Stimulated activated CD4-positive, alpha-beta T cell treated with anti-CD3 and anti-CD28 coated beads, Interleukin-4, amount 100 ng/mL, for 4 hours (primary cell): ENCODE measurements around the gene CTTNBP2.

ENCODE experiments used
- DNase-seq, 2 experiments: peaks; one replicate each; pipeline ENCODE4 v3.0.0-alpha.2; 2020

CTTNBP2 gene

DNA sequence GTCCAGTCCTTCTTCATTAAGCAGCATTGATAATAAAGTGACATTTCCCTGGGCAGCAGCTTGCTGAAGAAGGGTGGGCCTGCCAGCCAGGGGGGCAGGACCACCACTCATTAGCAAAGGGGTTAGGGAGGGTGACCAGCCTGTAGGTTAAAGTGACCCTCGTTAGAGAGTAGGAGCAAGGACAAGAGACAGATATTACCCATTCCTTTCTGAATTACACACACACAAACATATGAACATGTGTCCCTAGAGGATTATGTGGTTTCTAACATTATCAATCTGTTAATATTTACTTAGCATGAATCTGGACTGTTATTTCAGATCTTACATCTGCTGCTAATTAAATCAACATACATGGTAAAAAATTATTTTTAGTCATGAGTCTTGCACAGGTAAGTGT is 88.9 kb downstream of the CTTNBP2 start:
- DNase-seq = no peak

DNA sequence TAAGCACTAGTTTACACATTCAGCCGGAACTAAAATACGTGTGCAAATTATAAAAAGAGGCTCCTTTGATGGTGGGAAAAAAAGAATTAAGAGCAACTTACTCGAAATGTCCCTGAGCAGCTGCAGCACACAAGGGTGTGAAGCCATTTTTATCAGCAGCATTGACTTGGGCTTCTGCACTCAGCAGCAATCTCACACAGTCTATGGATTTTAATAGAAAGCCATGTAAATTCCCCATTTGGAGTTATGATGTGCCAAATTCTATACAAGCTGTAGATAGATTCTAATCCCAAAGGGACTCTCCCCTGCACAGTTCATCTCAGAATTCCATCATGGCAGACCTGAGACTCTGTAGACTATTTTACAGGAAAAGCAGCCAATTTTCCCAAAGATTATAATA is 90.5 kb downstream of the CTTNBP2 start:
- no peak for DNase-seq

DNA sequence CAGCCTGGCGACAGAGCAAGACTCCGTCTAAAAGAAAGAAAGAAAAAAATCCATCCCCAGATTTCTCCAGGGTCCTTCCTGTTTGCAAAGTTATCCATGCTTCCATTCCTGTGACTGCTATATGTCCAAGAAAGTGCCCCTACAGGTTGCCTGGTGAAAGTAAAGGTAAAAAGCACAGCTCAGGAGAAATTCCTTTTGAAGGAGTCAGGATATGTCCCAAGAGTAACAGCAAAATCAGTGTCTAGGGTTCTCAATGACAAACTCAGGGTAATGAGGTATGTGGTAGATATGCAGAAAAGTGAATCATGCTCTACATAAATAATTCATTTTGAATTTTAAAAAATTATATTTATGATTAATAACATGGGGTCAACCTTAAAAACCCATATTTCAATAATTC is 91.5 kb downstream of the CTTNBP2 start:
- DNase-seq = no peak

DNA sequence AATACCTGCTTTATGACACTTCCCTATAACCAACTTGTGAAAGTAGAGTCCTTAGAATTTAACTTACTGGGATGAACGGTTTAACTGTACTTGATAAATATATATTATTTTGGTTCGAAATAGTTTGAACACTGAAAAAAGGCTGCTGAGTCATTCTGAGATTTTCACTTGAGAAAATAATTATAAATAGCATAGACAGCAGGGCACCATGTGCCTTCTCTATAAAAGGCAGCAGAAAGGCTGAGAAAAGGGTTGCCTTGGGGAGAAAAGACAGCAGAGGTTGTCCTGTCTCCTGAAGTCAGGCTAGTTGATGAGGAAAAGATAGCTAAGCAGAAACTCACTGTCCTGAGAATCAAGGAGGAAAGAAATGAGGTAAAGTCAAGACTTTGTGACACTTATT is 92.4 kb downstream of the CTTNBP2 start:
- no peak for DNase-seq

DNA sequence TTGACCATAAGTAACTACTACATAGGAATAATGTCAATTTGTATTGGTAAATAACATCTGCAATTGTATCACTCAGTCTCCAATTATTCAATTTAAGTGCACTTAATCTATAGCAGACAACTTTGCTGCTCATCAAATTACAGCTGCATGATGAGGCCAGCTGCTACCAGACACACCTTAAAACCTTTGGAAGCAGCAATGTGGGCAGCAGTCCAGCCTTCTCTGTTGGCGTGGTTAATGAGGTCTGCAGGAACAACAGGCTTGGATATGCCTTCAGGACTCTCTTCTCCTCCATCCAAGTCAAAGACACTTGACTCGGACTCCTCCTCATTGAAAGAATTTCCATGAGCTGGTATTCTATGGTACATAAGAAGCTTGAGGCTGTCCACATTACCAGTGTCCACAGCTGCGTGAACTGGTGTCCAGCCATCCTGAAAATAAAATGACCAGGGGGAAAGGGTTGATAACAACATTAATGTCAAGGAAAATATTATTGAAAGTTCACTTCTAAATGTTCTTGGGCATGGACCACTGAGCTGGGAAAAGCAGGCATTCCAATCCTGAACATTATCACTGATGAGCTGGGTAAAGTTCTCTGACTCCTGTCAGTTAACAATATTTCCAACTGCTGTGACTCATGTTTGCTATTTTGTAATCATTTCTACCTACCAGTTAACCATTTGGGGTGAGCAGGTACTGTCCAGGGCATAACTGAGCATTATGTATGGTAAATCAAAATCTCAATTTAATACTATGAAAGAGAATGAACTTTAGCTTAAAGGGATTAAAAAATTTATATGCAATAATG is 95.7 kb downstream of the CTTNBP2 start:
- no peak for DNase-seq

DNA sequence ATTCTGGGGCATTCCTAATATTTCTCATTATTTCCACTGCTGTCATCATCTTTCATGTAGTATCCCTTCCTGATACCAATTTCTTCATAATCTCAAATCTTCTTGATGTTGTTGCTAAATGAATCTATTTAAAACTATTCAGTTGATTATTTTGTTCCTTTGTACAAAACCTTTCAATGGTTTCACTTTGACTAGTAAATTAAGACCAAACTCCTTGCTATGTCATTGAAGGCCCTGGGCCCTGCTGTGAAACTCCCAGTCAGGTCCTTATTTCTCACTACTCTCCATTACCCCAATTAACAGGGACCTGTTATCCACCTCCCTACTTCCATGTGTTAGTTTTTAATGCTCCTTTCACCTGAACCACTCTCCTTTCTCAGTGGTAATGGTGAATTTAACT is 97.0 kb downstream of the CTTNBP2 start:
- DNase-seq = no peak

DNA sequence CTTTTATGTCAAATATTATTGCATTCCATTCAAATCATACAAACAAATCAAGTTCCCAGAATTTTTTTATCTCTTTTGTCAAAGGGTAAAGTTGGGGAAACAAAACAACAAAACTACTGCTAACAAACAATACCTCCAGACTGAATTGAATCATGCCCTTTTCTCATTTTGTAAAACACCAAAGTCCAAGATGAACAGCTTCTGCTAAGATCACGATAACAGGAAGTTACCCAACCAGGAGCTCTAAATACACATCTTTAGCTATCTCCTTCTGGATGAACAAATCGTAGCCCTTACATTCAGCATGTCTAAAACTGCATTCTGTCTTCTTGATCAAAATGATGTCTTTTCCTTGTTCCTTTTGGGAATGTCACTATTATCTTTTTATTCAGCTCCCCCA is 97.4 kb downstream of the CTTNBP2 start:
- DNase-seq = no peak

DNA sequence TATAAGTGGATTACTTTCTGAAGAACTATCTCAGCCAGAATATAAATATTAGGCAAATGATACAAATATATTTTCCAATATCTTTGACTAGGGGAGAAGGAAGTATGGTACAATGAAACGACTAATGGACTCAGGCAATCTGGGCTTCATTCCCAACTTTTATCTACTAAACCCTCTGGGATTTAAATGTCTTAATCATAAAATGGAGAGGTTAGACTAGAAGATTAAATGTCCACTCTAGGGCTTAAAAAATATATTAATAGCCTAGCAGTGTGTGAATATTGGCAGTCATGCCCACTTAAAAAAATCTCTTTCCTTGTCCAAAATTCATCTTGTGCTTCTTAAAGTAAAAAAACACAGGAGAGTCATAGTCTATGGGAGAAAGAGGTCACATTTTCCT is 98.3 kb downstream of the CTTNBP2 start:
- DNase-seq = no peak

DNA sequence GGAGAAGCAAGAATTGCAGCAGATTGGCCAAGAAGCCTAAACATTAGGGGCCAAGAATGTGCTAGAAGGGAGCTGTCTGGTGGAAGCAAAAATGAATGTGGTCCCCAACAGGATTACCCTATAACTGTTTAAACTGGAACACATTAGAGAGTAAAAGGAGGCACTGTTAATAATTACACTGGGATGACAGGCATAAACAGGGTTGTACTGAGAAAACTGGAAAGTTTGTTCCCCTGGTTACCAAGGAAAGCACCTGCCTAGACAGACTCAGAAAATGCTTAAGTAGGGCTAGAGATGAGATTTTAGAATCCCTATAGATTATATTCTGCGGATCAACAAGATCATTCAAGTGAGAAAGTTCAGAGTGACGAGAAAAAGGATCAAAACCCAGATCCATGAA is 100.8 kb downstream of the CTTNBP2 start:
- no peak for DNase-seq

DNA sequence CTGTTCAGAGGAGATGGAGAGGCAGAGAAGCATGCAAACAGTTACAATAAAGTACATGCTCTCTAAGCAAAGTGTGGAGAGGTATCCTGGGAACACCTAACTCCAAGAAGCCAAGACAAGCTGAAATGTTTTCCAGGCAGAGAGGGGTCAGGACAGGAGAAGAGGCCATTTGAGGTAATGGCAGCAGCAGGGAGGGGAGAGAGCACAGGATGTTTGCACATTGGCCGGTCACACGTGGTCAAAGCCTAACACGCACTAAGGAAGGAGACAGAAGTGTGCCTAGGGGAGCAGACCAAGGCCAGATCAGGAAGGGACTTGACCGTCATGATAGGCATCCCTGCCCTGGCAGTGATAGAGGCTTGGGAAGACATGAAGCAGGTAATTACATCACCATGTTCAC is 101.5 kb downstream of the CTTNBP2 start:
- no peak for DNase-seq

DNA sequence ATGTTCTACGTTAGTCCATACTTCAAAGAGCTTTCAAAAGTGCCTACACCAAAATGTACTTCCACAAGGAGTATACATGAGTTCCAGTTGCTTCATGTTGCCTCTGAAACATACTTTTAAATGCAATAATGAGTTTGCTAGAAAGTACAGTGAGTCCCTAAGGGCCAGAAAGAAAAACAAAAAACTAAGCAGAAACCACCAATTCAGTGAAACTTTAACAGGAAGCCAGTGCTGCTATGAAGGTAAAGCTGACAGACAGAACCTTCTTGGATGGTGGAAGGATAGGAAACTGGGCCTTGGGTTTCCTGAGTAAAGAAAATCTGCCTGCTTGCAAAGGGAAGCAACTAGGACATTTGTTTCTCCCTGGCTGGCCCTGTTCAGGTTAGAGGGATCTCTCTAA is 104.2 kb downstream of the CTTNBP2 start:
- DNase-seq = no peak

DNA sequence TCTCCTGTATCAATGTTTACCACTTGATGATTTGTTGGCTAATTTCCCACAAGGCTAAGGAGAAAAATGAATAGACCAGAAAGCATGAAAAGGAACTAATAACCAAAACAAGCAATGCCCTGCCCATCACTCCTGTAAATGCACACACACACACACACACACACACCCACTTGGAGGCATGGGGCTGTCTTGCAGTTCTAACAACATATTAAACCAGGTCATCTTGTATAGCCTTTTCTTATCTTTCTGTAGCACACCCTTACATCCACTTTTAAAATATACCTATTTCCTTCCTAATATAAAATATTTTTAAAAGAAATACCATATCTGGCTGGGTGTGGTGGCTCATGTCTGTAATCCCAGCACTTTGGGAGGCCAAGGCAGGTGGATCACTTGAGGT is 105.3 kb downstream of the CTTNBP2 start:
- DNase-seq = no peak

DNA sequence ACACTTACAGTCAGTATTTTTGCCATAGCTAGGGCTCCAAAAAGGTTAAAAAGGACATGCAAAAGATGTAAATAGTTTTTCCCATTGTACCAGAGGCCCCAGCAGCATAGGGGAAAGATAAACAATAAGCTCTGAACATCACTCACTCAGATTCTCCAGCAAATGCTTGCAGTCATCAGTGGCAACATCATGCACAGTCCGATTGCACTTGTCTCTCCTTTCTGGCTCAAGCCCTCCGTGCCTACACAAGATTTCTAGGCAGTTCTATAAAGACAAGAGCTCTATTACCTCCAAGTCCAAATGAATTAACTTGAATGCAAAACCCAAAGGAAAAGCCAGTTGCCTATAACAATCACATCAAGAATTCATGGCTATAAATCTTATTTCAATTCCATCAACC is 106.3 kb downstream of the CTTNBP2 start:
- DNase-seq = no peak

DNA sequence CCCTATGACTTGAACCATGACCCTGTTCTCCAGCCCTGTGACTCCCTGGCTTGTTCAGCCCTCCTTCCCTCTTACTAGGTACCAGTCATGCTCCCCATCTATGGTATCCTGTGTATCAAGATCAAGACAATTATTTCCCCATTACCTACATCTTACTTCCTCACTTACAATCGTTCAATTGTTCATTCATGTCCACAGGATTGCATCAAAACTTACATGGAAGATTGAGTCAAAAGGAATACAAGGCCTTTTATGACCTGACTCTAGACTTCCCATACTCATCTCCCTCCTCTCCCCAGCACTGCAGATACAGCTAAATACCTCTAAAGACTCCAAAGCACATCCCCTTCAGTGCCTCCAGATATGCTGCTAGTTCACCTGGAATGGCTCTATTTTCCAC is 109.2 kb downstream of the CTTNBP2 start:
- DNase-seq = no peak

DNA sequence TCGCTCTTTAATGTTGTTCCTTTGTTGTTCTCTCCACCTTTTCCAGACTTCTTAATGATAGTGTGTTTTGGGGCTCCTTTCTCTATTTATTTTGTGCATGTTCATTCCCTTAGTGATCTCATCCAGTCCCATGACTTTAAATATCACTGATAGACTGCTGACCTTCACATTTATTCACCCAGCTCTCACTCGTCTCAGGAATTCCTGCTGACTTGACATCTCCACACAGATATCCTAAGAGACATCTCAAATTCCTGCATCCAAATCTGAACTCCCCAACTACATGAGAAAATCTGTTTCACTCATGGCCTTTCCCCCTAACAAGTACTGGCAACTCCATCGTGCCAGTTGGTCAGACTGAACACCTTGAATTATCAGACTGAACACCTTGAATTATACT is 111.2 kb downstream of the CTTNBP2 start:
- DNase-seq = no peak

DNA sequence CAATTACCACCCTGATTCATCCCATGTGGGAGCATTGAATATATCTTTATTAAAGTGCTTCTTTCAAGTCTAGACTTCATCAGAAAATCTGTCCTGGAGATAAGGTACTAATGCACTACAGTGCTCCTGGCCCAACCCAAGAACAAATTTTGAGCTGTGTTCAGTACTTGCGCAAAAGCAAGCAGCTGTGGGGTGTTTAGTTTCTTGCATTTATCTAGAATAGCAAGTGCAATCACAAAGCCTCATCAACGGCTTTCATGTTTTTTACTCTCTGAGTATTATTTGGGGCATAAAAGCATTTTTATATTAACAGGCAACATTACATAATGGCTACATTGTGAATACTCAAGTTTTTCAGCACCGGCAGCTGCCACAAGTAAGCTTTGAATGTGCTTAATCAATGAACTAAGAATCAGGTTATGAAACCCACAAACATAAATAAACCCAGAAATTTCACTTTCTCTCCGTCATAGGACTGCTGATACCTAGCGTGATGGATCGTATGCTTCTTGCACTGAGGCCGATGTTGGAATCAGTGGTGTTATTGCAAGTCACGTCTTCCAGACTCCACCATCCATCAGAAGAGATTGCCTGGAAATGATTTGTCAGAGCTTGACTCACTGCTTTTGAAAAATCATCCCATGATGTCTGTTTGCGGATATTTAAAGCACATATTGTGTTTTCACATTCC is 113.1 kb downstream of the CTTNBP2 start:
- DNase-seq = no peak

DNA sequence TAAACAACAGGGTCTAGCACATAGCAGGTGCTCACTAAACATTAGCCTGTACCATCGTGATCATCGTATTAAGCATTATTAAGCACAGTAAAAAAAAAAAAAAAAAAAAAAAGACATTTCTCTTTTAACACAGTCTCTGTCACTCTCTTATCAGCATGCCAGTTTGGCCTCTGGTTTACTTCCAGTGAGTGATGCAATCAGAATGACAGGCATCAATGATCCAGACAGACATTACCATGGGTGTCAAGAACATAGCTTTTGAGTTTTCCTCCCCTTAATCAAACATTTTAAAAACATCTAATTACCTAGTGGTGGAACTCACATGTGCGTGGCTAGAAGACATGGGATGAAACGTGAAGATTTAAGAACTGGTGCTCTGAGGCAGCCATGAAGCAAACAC is 115.8 kb downstream of the CTTNBP2 start:
- no peak for DNase-seq

DNA sequence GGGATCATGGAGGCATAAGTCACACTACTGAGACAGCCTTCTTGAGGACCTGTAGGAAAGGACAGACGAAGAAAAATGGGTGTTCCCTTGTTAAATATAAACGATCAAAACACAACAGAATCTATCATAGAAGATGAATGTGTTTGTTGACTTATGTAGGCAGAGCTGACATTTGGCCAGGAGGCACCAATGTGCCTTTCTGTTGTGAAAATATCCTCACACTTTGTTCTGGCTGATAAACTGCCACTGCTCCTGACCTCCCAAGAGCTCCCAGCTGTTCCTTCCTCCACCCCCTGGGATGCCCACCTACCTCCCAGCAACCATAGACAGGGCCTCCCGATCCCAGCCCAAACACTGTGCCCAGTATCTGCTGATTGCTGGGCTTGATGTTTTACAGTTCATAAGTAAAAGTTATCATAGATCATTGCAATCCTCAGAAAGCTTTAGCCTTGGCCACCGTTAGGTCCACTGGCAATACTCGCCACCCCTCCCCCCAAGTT is 116.6 kb downstream of the CTTNBP2 start:
- DNase-seq = no peak

DNA sequence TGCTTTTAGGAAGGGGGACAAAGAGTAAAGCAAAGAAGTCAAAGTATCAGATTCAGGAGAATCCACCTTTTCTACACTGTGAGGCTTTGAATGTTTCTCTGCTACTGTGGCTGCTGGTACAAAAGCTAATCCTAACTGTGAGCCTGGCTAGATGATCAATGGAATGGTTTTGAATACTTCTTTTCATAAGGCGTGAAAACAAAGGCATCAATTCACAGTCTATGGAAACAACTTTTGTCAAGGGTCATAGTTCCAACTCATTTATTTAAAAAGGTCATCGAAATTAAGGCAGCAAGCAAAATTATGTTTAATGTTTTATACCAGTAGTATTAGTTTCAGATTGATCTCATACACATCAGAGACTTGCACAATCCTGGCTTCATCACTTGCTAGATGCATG is 118.1 kb downstream of the CTTNBP2 start:
- DNase-seq = no peak

DNA sequence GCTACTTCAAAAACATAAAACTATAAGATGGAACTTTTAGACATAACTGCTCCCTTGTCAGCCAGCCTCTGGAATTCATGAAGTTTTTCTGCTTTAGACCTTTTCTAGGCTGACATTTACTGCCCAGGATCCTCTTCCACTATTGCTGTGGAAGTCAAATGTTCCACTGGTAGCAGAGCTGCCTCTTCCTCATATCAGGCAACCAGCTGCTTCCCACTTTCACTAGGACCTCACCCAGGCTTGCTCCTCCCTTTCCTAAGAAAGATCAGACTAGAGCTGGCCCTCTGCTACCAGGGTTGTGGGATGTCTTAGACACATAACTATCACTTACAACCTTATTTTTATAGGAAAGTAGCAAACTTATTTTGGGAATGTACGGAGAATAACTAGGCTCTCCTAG is 121.5 kb downstream of the CTTNBP2 start:
- DNase-seq = no peak

DNA sequence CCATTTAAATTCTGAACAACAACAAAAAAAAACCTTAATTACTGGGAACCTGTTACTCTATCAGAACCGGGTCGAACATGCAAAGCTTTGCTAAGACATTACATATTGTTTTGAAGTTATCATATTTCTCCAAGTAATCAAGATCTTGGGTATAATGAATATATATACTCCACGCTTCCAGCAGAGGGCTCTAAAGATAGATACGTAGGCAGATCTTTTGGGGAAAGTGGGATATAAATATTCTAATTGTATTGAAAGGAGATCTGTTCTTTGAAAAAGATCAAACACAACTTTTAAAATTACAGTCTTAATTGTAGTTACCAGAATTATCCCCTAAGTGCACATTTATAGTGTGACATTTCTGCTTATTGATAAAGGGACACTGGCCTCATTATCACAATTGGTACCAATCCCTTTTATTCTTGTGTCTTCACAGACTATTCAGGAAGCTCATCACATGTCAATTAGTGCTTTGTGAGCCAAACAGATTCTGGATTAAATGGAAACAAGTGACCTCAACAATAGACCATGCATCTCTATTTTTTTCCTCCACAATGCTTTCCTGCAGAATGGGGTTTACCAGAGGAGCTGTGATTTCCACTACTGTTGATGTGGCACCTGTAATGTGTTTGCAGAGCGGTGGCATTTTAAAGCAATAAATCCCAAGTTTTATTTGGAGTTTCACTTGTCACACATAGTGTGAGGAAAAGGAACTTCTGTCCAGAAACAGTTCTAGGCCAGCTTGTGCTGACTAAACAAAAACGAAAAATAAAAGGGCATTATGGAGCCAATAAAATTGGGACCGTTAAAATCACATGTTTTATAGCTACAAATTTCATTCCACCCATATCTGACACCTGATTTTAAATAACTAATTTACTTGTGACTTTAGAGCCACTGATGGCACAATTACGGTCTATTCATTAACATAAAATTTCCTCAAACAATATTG is 122.4 kb downstream of the CTTNBP2 start:
- DNase-seq = no peak

DNA sequence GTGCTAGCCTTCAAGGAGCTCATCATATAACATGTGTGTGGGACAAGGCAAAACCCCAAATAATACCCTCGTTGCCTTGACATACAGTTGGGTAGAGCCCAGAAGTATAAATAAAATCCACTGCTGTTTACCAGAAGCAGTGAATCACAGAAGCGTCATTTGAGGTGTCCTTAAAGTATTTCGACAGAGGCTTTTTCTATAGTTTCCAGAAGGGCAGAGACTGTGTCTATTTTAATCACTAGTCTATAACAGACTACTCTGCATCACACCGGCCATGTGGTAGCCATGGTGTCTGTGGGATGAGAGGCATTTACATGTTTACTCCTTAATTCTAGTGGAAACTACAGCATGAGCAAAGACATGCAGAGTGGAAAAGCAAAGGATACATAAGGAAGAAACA is 131.3 kb downstream of the CTTNBP2 start:
- no peak for DNase-seq

DNA sequence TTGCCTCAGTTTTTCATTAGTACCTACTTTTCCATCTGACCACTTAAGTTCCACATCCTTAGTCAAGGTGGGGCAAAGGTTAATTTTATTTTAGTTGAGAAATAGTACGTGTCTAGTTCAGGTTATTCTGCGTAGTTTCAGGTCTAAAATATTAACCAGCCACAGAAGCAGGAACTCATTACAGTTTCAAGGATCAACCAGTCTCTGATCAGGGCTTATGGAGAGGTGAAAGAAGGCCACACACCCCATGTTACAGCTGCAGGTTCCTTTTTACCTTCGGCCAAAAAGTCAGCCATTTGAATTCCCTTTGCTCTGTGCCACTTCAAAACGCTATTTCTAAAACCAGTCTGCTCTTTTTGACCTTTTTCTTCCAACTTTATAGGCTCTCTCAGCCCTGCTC is 134.2 kb downstream of the CTTNBP2 start:
- no peak for DNase-seq
